Loucy (cell line): Measurements from ENCODE around the gene KLHL3.

Source experiments
- EZH2phosphoT487 ChIP-seq: fragments of 200-600 bp; IDR thresholded peaks from 2 replicates; pipeline ENCODE4 v1.6.1; 2018; ENCODE audit warnings: antibody characterized with exemption, mild to moderate bottlenecking, moderate library complexity, borderline replicate concordance
- TF ChIP-seq, protein P1 (sequence below): fragments of 200-600 bp; sonication (generic); conservative IDR thresholded peaks from 2 replicates; pipeline ENCODE4 v1.5.1; 2014; ENCODE audit warnings: mild to moderate bottlenecking, antibody characterized with exemption, low read length

GRCh38 chr5:137641148-137641547 lies 94.7 kb downstream of the KLHL3 start:
- TF ChIP-seq, protein P1, sequence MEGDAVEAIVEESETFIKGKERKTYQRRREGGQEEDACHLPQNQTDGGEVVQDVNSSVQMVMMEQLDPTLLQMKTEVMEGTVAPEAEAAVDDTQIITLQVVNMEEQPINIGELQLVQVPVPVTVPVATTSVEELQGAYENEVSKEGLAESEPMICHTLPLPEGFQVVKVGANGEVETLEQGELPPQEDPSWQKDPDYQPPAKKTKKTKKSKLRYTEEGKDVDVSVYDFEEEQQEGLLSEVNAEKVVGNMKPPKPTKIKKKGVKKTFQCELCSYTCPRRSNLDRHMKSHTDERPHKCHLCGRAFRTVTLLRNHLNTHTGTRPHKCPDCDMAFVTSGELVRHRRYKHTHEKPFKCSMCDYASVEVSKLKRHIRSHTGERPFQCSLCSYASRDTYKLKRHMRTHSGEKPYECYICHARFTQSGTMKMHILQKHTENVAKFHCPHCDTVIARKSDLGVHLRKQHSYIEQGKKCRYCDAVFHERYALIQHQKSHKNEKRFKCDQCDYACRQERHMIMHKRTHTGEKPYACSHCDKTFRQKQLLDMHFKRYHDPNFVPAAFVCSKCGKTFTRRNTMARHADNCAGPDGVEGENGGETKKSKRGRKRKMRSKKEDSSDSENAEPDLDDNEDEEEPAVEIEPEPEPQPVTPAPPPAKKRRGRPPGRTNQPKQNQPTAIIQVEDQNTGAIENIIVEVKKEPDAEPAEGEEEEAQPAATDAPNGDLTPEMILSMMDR: no peak
- no peak for TF ChIP-seq EZH2phosphoT487
